ENCODE results near the gene TBC1D10A.

DNA sequence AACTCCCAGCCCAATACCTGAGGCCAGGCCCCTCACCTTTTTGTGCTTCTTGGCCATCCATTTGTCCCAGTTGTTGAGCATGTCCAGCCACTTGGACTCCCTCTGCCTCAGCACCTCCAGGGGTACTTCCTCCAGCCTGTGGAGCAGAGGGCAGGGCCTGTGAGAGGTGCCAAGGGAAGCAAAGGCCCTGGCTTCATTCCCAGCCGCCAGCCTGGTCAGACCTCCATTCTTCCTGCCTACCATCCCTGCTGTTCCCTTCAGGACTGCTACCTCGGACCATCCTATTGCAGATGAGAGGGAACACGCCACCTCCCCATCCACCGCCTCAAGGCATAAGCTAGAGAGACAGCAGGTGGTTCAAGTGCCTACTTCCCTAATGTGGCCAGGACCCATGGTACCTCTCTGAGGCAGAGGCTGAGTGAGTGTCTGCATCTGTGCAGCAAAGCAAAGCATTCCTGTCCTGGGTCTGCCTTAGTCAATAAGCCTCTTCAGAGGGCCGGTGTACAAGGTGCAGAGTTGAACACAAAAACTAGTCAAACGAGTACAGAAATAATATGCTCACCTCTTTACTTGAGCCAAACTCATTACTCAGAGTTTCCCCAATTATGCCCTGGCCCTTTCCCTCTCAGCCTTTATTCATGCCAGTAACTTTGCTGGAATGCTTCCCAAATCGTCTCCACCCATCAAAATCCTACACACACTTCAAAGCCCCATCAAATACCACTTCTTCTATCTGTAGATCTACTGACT lies 22.1 kb downstream of the TBC1D10A start:
- no peak for TF ChIP-seq EP300 (IDR thresholded peaks at IDR 0.05)
- TF ChIP-seq, protein P1, sequence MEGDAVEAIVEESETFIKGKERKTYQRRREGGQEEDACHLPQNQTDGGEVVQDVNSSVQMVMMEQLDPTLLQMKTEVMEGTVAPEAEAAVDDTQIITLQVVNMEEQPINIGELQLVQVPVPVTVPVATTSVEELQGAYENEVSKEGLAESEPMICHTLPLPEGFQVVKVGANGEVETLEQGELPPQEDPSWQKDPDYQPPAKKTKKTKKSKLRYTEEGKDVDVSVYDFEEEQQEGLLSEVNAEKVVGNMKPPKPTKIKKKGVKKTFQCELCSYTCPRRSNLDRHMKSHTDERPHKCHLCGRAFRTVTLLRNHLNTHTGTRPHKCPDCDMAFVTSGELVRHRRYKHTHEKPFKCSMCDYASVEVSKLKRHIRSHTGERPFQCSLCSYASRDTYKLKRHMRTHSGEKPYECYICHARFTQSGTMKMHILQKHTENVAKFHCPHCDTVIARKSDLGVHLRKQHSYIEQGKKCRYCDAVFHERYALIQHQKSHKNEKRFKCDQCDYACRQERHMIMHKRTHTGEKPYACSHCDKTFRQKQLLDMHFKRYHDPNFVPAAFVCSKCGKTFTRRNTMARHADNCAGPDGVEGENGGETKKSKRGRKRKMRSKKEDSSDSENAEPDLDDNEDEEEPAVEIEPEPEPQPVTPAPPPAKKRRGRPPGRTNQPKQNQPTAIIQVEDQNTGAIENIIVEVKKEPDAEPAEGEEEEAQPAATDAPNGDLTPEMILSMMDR (IDR thresholded peaks at IDR 0.05) = no peak
- no peak for TF ChIP-seq POLR2A (IDR thresholded peaks at IDR 0.05)
